Fibroblast of lung (primary cell): ENCODE measurements around the gene TOP1. TPM values are rescaled to one million over a fixed set of nuclear protein-coding genes. Genes with fewer than 3 reads are reported as not detected.

Source experiments
- DNase-seq, 2 donors: peaks; one replicate each; pipeline versions ENCODE4 v3.0.0 to v3.0.0-alpha.2; 2010; ENCODE audit warnings: low read depth in 2 of 2
- H2AFZ ChIP-seq: 2 replicates; pipeline ENCODE4 v1.5.1; 2012; ENCODE audit warnings: low read length, control low read depth, inconsistent platforms
- H3K27ac ChIP-seq: 2 replicates; pipeline ENCODE4 v1.5.1; 2011; ENCODE audit warnings: low read length, control low read depth; ENCODE audit not compliant: insufficient read depth
- H3K27me3 ChIP-seq: 2 replicates; pipeline ENCODE4 v1.5.1; 2011; ENCODE audit warnings: mild to moderate bottlenecking, low read length; ENCODE audit not compliant: control insufficient read depth, insufficient read depth
- H3K36me3 ChIP-seq: 2 replicates; pipeline ENCODE4 v1.5.1; 2011; ENCODE audit warnings: low read length; ENCODE audit not compliant: control insufficient read depth, insufficient read depth
- H3K4me1 ChIP-seq: 2 replicates; pipeline ENCODE4 v1.5.1; 2011; ENCODE audit warnings: low read length; ENCODE audit not compliant: control insufficient read depth, insufficient read depth; ENCODE audit errors: extremely low read depth
- H3K4me2 ChIP-seq: 2 replicates; pipeline ENCODE4 v1.5.1; 2011; ENCODE audit warnings: low read length, control low read depth; ENCODE audit not compliant: insufficient read depth; ENCODE audit errors: extremely low read depth
- H3K4me3 ChIP-seq, 4 experiments: fragments of 200-600 bp in 1 of 4; sonication (generic) in 1 of 4; replicated peaks in 1 of 4; 2 replicates each; pipeline ENCODE4 v1.5.1; 2011 to 2016; ENCODE audit warnings: low read length in 4 of 4, low read depth in 3 of 4, mild to moderate bottlenecking in 3 of 4, control low read depth in 2 of 4, inconsistent platforms in 1 of 4, mixed read lengths in 1 of 4; ENCODE audit not compliant: insufficient read depth in 1 of 4; ENCODE audit errors: control extremely low read depth in 1 of 4
- H3K79me2 ChIP-seq: 2 replicates; pipeline ENCODE4 v1.5.1; 2012; ENCODE audit warnings: mild to moderate bottlenecking, low read length, inconsistent platforms; ENCODE audit not compliant: control insufficient read depth, insufficient read depth
- H3K9ac ChIP-seq: 2 replicates; pipeline ENCODE4 v1.5.1; 2011; ENCODE audit warnings: mild to moderate bottlenecking, low read length, control low read depth; ENCODE audit not compliant: insufficient read depth
- H3K9me3 ChIP-seq: 2 replicates; pipeline ENCODE4 v1.5.1; 2012; ENCODE audit warnings: low read depth, low read length; ENCODE audit not compliant: control insufficient read depth, insufficient read depth
- H4K20me1 ChIP-seq: 2 replicates; pipeline ENCODE4 v1.5.1; 2011; ENCODE audit warnings: low read length; ENCODE audit not compliant: control insufficient read depth, insufficient read depth; ENCODE audit errors: extremely low read depth
- EZH2 ChIP-seq: IDR thresholded peaks from 2 replicates; pipeline ENCODE4 v1.5.1; 2012; ENCODE audit warnings: low read length, control low read depth, mild to moderate bottlenecking; ENCODE audit errors: missing control alignments
- polyA plus RNA-seq, 2 donors: library from polyadenylated mRNA; depleted of rRNA in 1 of 2; stranded (reverse) in 1 of 2; unstranded in 1 of 2; fragments of >200 nt; gene quantifications; 2 replicates each; pipeline ENCODE4 v1.2.1, GENCODE V29; 2011 to 2012; ENCODE audit warnings: missing spikeins in 1 of 2
- total RNA-seq: library from RNA; depleted of rRNA; stranded (reverse); fragments of >200 nt; gene quantifications from 2 replicates; pipeline ENCODE4 v1.2.1, GENCODE V29; 2014
- TF ChIP-seq, protein P1 (sequence below), 2 donors: IDR thresholded peaks in 1 of 2; conservative IDR thresholded peaks in 1 of 2; 1 replicate in 1 of 2; 2 replicates in 1 of 2; pipeline ENCODE4 v1.5.1; 2011 to 2012; ENCODE audit warnings: low read length in 2 of 2, control low read depth in 1 of 2, inconsistent platforms in 1 of 2, low read depth in 1 of 2, mild to moderate bottlenecking in 1 of 2

Gene TOP1
- total and polyA plus RNA-seq, 2 donors (not counting 1 experiment from before 2014, with no cell fraction given): 18.4 to 35.3 TPM

GRCh38 chr20:41044409-41045062, 15.9 kb downstream of the TOP1 start:
- Histone ChIP-seq H3K36me3 (no peaks in the 10 kb centered on the region), H3K27me3 (no peaks in the 10 kb centered on the region), H3K79me2 (peaks cover 94% of the 10 kb centered on the region), H2AFZ (no peak overlapping the region), H4K20me1 (peaks cover 2% of the 10 kb centered on the region), H3K27ac (no peak overlapping the region), H3K4me2 (no peak overlapping the region), H3K9me3 (no peaks in the 10 kb centered on the region), H3K9ac (no peak overlapping the region), H3K4me1 (peaks cover 18% of the 10 kb centered on the region), H3K4me3 (no peak overlapping the region)
- TF ChIP-seq EZH2: no peak
- TF ChIP-seq, protein P1, sequence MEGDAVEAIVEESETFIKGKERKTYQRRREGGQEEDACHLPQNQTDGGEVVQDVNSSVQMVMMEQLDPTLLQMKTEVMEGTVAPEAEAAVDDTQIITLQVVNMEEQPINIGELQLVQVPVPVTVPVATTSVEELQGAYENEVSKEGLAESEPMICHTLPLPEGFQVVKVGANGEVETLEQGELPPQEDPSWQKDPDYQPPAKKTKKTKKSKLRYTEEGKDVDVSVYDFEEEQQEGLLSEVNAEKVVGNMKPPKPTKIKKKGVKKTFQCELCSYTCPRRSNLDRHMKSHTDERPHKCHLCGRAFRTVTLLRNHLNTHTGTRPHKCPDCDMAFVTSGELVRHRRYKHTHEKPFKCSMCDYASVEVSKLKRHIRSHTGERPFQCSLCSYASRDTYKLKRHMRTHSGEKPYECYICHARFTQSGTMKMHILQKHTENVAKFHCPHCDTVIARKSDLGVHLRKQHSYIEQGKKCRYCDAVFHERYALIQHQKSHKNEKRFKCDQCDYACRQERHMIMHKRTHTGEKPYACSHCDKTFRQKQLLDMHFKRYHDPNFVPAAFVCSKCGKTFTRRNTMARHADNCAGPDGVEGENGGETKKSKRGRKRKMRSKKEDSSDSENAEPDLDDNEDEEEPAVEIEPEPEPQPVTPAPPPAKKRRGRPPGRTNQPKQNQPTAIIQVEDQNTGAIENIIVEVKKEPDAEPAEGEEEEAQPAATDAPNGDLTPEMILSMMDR (conservative IDR thresholded peaks at IDR 0.05 in 1 of 2, IDR thresholded peaks at IDR 0.05 in 1 of 2; ENCODE audit: low read depth in 1 of 2, low read length in 2 of 2): no peak
- no peak for DNase-seq

DNA sequence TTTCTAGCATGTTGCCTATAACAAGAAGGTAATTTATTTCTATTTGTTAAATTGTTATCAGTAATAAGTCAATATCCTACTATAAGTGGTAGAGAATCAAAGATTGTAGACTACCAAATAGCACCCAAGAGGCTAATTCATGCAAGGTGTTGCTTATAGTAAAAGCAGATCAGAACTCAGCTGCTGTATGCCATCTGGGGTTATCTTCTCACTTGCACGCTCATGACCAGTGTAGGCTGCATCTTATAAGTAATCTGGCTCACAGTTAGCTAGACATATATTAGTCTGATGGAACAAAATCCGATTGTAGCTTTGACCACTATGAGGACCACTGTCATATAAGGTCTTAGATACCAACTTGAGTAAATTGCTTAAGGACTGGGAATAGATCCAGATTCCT, 17.0 kb downstream of the TOP1 start:
- H3K4me3 ChIP-seq: no peak overlapping the region
- no peak overlapping the region for H2AFZ ChIP-seq
- H3K36me3 ChIP-seq: no peaks in the 10 kb centered on the region
- no peaks in the 10 kb centered on the region for H3K9me3 ChIP-seq
- H4K20me1 ChIP-seq: peaks cover 2% of the 10 kb centered on the region
- peaks cover 95% of the 10 kb centered on the region for H3K79me2 ChIP-seq
- no peak overlapping the region for H3K4me2 ChIP-seq
- H3K4me1 ChIP-seq: peaks cover 22% of the 10 kb centered on the region
- no peak for DNase-seq
- H3K9ac ChIP-seq: no peak overlapping the region
- H3K27me3 ChIP-seq: no peaks in the 10 kb centered on the region
- TF ChIP-seq EZH2: no peak
- TF ChIP-seq, protein P1 (conservative IDR thresholded peaks at IDR 0.05 in 1 of 2, IDR thresholded peaks at IDR 0.05 in 1 of 2; ENCODE audit: low read depth in 1 of 2, low read length in 2 of 2): no peak
- no peak overlapping the region for H3K27ac ChIP-seq

GRCh38 chr20:41046716-41047115, 18.1 kb downstream of the TOP1 start:
- peaks cover 2% of the 10 kb centered on the region for H4K20me1 ChIP-seq
- H3K27ac ChIP-seq: no peak overlapping the region
- H3K27me3 ChIP-seq: no peaks in the 10 kb centered on the region
- H2AFZ ChIP-seq: no peak overlapping the region
- TF ChIP-seq, protein P1 (conservative IDR thresholded peaks at IDR 0.05 in 1 of 2, IDR thresholded peaks at IDR 0.05 in 1 of 2; ENCODE audit: low read depth in 1 of 2, low read length in 2 of 2): no peak
- TF ChIP-seq EZH2: no peak
- no peaks in the 10 kb centered on the region for H3K36me3 ChIP-seq
- no peak overlapping the region for H3K4me2 ChIP-seq
- no peak overlapping the region for H3K9ac ChIP-seq
- no peak overlapping the region for H3K4me3 ChIP-seq
- H3K9me3 ChIP-seq: no peaks in the 10 kb centered on the region
- H3K79me2 ChIP-seq: peaks cover 95% of the 10 kb centered on the region
- H3K4me1 ChIP-seq: peaks cover 24% of the 10 kb centered on the region
- peak; percentile 42 to 62 for DNase-seq
